ENCODE measurements around the gene GRK5.
"Not testable (repeated sequence)": the region's sequence is repeated elsewhere in the genome, so short reads cannot be mapped to it uniquely, and the experiment has no call there.

- not testable (repeated sequence) for TF ChIP-seq CTCF (IDR thresholded peaks at IDR 0.05; ENCODE audit: low read depth, low read length); EZH2phosphoT487 (IDR thresholded peaks at IDR 0.05; ENCODE audit: low read depth)
Observed at GRCh38 chr10:119276194-119276593, 68.8 kb downstream of the GRK5 start.

All from OCI-LY3 (cell line).